NCI-H1694 (cell line): Measurements from ENCODE around the gene SIRPB2.

Experiments used
- DNase-seq: peaks from one replicate; lab custom pipeline; 2025; lab: John Stamatoyannopoulos, UW

SIRPB2 gene

DNA sequence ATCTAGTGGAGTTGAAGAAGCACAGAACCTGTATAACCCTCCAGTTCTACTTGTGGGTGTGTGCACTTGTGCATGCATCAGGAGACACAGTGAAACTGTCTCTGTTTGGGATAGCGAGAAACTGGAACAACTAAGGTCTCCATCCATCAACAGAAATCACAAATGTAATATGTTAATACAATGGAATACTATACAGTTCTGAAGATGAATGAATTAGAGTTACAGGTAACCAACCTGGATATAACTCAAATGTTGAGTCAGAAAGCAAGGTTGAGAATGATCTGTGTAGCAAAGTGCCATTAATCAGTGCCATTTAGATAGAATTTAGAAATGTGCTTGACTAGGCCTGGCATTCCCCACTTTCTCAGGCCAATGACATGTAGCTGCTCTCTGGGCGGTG, 20.0 kb downstream of the SIRPB2 start:
- DNase-seq: no peak

GRCh38 chr20:1469925-1470571, 21.2 kb downstream of the SIRPB2 start:
- peak; percentile 53 for DNase-seq

DNA sequence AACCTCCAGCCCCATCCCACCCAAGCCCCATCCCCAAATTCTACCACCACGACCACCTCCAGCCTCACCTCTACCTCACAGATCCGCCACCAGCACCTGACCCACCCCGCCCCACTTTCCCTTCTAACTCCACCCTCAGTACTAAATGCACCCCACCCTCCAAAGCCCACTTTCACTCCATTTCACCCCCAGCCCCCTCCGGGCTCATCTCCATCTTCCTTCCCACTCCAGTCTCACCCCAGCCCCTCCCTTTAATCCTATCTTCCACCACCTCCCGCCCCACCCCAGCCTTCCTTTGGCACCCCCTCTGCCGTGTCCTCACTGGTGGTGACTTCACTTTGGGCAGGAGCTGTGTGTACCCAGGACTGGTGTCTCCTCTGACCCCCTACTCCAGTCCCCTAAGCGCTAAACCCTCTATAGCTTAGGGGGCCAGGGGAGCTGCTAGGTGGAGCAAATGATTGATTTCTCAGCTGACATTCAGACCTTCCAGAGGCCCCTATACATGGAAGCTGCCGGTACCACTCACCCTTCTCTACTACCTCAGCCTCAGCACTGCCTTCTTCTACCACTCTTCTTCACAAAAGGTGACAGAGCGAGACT, 21.8 kb downstream of the SIRPB2 start:
- no peak for DNase-seq

- no peak for DNase-seq
These were observed 23.0 kb downstream of the SIRPB2 start for GRCh38 chr20:1468117-1468624.

- DNase-seq: no peak
These were observed 23.7 kb downstream of the SIRPB2 start for GRCh38 chr20:1467355-1468116.

GRCh38 chr20:1467082-1467354, 24.2 kb downstream of the SIRPB2 start:
- DNase-seq: no peak

- peak; percentile 71 for DNase-seq
These were observed 24.8 kb downstream of the SIRPB2 start, which contains the start of gene NSFL1C for GRCh38 chr20:1466211-1467081. TSS of gene NSFL1C (minus strand) at chr20:1466849. CDS start at chr20:1466824, 25 bp downstream.

- DNase-seq: no peak
These were observed 25.6 kb downstream of the SIRPB2 start for GRCh38 chr20:1465470-1466210.

DNA sequence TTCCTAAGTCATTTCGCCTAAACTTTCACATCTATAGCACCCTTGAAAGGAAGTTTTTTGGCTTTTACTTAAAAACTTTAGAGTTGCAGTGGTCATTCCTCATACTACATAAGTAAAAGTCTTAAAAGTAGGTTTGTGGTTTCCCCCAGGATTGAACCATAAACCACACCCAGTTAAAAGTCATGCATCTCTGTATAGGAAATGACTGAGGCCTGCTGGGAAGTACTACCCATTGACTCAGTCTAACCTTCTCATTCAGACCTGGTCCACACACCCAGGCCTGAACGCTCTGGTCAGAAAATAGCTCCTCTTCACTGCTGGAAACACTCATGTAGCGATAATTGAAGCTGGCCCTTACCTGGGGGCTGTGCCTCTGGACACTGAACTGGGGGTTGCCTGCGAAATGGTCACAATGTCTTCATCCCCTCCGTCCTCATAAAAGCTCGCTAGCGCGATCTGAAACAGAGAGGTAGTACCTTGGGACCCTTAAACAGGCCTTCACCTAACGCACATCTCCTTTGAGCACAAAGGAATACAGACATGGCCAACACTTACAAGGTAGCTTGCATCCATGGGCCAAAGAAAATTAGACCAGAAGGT, 27.1 kb downstream of the SIRPB2 start:
- DNase-seq: no peak

GRCh38 chr20:1462834-1463233, 28.4 kb downstream of the SIRPB2 start:
- DNase-seq: no peak

- no peak for DNase-seq
These were observed 29.2 kb downstream of the SIRPB2 start for GRCh38 chr20:1462001-1462400.

- DNase-seq: no peak
These were observed 30.9 kb downstream of the SIRPB2 start for GRCh38 chr20:1460275-1460674.

- no peak for DNase-seq
These were observed 33.2 kb downstream of the SIRPB2 start for GRCh38 chr20:1457992-1458391.

DNA sequence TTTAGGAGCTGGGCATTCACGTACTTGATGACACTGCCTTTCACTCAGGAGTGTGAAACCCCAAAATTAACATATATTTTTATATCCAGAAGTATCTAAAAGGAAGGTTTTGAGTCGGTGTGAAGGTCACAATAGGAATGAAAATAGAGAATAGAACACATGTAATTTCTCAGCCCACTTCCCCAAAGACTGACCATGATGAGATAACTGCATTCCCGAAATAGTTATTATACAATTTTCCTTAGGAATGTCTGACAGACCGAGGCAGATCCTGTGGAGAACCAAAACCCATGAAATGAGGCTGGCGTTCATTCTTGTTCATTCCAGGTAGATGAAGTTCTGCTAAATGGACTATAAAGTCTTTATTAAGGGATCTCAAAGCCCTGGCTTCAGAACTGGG, 34.9 kb downstream of the SIRPB2 start:
- DNase-seq: no peak

DNA sequence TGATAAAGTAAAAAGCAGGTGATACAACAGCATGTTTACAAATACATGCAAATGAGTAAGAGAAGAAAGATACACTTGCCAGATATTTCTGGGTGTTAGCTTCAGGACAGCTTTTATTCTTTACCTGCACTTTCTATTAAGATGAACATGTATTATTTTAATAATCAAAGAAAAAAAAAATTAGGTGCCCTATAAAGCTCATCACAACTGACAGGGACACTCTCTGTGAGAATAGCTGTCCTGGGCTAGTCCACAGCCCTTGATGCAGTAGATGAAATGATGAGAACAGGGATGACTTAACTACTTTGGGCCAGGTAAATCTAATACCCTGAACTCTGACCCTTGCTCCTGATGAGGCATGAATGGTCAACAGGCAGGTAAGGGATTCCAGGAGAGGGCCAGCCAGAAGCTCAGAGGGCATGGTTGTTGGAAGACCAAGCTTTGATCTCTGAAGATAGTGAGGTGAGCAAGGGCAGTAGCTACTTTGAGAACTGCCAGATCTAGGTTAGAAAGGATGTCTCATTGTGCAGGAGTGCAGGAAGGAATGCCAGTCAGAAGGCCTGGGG, 40.2 kb downstream of the SIRPB2 start:
- no peak for DNase-seq

- peak; percentile 53 for DNase-seq
These were observed 41.9 kb downstream of the SIRPB2 start for GRCh38 chr20:1449370-1449769.

GRCh38 chr20:1448081-1448620, 43.1 kb downstream of the SIRPB2 start:
- DNase-seq: no peak

DNA sequence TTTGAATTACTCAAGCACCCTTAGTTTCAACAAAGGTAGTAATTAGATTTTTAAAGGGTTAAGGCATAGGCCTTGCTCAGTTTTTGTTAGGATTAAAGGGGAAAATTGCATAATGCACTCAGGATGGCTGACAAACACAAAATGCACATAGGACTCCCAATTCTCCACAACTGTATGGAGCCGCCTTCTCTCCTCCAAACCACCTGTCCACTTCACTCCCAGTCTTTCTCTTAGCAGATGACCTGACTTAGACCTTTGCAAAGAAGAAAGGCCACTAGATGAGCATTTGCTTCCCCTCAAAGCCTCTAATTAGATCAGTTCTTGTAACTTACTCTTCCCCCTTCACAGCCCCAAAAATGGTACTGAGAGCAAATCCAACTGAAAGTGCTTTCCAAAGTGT, 44.7 kb downstream of the SIRPB2 start:
- no peak for DNase-seq

GRCh38 chr20:1443085-1443484, 48.1 kb downstream of the SIRPB2 start:
- DNase-seq: no peak

DNA sequence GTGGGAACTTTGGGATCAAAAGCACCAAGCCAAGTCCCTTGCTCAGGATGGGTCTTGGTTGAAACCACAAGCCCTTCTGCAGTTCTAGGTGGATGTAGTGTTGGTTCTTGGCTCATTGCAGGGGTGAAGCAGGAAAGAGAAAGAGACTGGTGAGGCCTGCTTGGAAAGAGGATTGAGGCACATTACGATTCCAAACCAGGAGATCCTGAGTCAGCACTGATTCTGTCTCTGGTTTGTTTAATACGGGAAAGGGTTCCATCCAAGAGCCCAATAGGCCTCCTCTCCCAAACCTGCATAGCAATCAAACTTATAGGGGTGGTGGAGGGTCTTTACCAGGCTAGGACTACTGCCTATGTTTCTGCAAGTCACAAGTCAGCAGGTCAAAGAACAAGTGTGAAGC, 48.9 kb downstream of the SIRPB2 start:
- no peak for DNase-seq

DNA sequence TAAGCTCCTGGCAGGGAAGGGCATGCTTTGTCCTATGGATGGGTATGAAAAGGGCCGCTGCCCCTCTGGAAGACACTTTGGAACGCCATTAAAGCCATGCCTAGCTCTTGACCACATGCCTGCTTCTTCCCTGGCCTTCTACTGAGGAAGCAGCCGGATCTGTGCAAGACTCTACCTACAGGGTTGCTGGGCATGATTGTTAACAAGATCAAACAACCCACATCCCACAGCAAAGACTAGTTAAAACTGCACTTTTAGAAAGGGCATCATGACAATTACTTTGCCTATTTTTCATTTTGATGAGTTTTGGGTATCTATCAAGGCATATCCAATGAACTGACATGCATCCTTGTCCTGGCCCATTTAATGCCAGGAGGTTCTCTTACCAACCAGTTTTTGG, 50.1 kb downstream of the SIRPB2 start:
- no peak for DNase-seq
